GM15510 (cell line): Measurements from ENCODE around the gene RASGEF1C.

Source experiments
- POLR2A ChIP-seq: IDR thresholded peaks from 3 replicates; pipeline ENCODE4 v1.6.1; 2011; ENCODE audit warnings: borderline replicate concordance; ENCODE audit not compliant: insufficient read length; ENCODE audit errors: extremely low read depth

Gene RASGEF1C

GRCh38 chr5:180088561-180088960 lies 120.5 kb downstream of the RASGEF1C start:
- no peak for TF ChIP-seq POLR2A

GRCh38 chr5:180086816-180087399 lies 122.1 kb downstream of the RASGEF1C start:
- no peak for TF ChIP-seq POLR2A

GRCh38 chr5:180085837-180086236 lies 123.2 kb downstream of the RASGEF1C start:
- TF ChIP-seq POLR2A, result no peak

GRCh38 chr5:180084638-180085561 lies 124.1 kb downstream of the RASGEF1C start:
- TF ChIP-seq POLR2A, result no peak

GRCh38 chr5:180083529-180084060 lies 125.4 kb downstream of the RASGEF1C start:
- TF ChIP-seq POLR2A, result no peak

GRCh38 chr5:180082633-180083420 lies 126.2 kb downstream of the RASGEF1C start:
- no peak for TF ChIP-seq POLR2A

GRCh38 chr5:180081481-180081880 lies 127.5 kb downstream of the RASGEF1C start:
- TF ChIP-seq POLR2A, result no peak

GRCh38 chr5:180080486-180081280 lies 128.3 kb downstream of the RASGEF1C start:
- TF ChIP-seq POLR2A, result no peak

- no peak for TF ChIP-seq POLR2A
Measured at GRCh38 chr5:180079702-180080466, 129.1 kb downstream of the RASGEF1C start.

GRCh38 chr5:180078348-180078747 lies 130.7 kb downstream of the RASGEF1C start:
- TF ChIP-seq POLR2A, result no peak

- no peak for TF ChIP-seq POLR2A
Measured at GRCh38 chr5:180077594-180078284, 131.3 kb downstream of the RASGEF1C start.

GRCh38 chr5:180075703-180076102 lies 133.3 kb downstream of the RASGEF1C start:
- no peak for TF ChIP-seq POLR2A

GRCh38 chr5:180074462-180074861 lies 134.5 kb downstream of the RASGEF1C start:
- TF ChIP-seq POLR2A, result no peak
